Keratinocyte (primary cell): ENCODE data around the gene RNF212.

Experiments
- CTCF ChIP-seq, 3 experiments: IDR thresholded peaks in 1 of 3; conservative IDR thresholded peaks in 1 of 3; optimal IDR thresholded peaks in 1 of 3; 2 replicates in 2 of 3; 3 replicates in 1 of 3; pipeline versions ENCODE3 to v1.5.1; 2011; ENCODE audit warnings: low read length in 3 of 3, mild to moderate bottlenecking in 3 of 3, moderate library complexity in 2 of 3, control low read depth in 1 of 3, inconsistent platforms in 1 of 3; ENCODE audit not compliant: insufficient read depth in 2 of 3; ENCODE audit errors: extremely low read depth in 1 of 3
- EZH2 ChIP-seq: IDR thresholded peaks from one replicate; pipeline ENCODE4 v1.6.1; 2012; ENCODE audit warnings: inconsistent platforms, mild to moderate bottlenecking, low read length, moderate library complexity

DNA sequence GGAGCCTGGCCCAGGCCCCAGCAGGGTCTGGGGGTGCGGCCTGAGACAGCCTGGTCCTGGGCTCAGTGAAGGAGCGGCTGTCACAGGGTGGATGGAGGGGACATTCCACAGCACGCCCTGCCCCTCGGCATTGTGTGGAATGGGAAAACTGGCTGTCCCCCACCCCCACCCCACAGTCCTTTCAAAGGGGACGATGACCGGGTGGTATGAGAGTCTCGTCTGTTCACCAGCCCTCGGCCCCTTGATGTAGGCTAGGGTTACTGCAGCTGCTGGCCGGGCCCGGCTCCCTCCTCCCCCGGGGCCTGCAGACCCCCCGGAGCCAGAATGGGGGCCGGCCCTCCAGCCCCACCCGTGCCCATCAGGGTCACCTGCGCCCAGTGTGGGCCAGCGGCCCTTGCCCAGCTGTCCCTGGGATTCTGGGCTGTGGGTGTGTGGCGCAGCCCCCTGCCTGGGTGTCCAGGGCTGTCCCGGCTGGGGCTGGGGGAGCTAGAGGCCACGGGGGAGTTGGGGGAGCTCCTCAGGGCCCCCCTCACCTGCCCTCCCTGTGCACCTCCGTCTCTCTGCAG lies 90.2 kb downstream of the RNF212 start:
- no peak for TF ChIP-seq EZH2
- no peak for TF ChIP-seq CTCF (optimal IDR thresholded peaks at IDR 0.05 in 1 of 3, IDR thresholded peaks at IDR 0.05 in 1 of 3, conservative IDR thresholded peaks at IDR 0.05 in 1 of 3; ENCODE audit: extremely low read depth in 1 of 3, insufficient read depth in 2 of 3, low read length in 3 of 3)
